ENCODE measurements around the gene SLC30A7.
A peak's percentile ranks its signal among the peaks of the same experiment; 100 is the strongest.
"Not testable (repeated sequence)": the region's sequence is repeated elsewhere in the genome, so short reads cannot be mapped to it uniquely, and the experiment has no call there.

The SLC30A7 gene

GRCh38 chr1:100892554-100892953 is 3.3 kb upstream of the SLC30A7 start:
- no peak for DNase-seq

GRCh38 chr1:100893718-100894117 is 2.2 kb upstream of the SLC30A7 start:
- no peak for DNase-seq

- DNase-seq, result peak; percentile 44 to 61
Measured at GRCh38 chr1:100894603-100895539, 1.0 kb upstream of the SLC30A7 start, which contains the start of gene EXTL2. EXTL2 (minus strand) TSS chr1:100894842; CDS start chr1:100888757, 6,085 bp downstream.

- peak; percentile 30 for DNase-seq
Measured at GRCh38 chr1:100896481-100896982, 642 bp downstream of the SLC30A7 start.

DNA sequence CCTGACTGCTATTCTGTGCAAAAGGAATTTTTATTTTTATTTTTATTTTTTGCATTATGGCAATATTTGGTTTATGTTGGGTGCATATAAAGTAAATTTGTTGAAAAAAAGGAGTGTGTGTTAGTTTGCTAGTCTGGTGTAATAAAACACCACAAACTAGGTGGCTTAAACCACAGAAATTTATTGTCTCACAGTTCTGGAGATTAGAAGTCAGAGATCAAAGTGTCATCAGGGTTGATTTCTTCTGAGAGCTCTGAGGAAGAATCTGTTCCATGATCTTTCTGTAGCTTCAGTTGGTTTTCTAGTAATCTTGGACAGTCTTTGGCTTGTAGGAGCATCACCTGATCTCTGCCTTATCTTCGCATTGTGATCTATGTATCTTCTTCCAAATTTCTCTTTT is 6.5 kb downstream of the SLC30A7 start:
- no peak for DNase-seq

GRCh38 chr1:100903777-100904176 is 7.9 kb downstream of the SLC30A7 start:
- no peak for DNase-seq

DNA sequence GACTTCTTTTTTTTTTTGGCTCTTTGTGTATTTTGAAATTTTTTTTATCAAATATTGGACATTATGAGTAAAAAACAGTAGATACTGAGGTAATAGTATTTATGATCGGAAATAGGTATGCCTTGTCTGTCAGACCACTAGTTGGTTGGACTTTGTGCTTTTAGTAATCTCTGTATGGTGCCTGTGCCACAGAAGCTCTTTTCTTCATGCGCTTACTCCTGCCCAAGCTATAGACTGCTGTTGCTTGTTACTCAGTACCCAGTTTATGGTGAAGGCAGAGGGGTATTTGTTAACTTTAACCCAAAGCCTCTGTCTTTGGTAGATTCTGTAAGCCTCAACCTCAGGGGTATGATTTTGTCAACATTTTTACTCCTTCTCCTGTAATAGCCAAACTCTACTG is 8.6 kb downstream of the SLC30A7 start:
- no peak for DNase-seq

DNA sequence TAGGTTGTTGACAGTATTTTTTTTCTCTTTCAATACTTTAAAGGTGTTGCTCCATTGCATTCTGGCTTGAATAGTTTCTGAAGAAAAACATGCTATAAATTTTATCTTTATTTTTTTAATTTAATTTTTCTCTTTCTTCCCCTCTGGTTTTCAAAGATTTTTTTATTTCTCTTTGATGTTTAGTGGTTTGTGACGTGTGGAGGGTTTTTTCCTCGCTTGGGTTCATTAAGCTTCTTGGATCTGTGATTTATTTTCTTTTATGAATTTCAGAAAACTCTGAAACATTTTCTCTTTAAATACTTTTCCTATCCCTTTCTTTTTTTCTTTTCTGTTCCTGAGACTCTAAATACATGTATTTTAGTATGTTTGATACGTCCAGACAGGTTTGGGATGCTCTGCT is 9.3 kb downstream of the SLC30A7 start:
- DNase-seq, result no peak

- DNase-seq, result no peak
Measured at GRCh38 chr1:100907887-100908286, 12.0 kb downstream of the SLC30A7 start.

GRCh38 chr1:100909018-100909417 is 13.1 kb downstream of the SLC30A7 start:
- no peak for DNase-seq

DNA sequence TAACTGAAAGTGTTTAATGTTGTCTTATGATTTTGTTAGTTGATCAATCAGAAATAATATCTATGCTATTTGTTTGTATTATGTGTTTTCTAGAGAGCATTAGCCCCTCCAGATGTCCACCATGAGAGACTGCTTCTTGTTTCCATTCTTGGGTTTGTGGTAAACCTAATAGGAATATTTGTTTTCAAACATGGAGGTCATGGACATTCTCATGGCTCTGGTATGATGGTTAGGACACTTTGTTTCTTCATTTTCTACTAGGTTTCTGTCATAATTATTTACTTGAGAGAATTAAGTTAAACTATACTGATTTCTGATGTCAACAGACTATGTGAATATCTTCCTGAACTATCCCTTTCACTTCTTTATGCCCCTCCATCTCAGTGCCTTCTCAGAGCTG is 16.1 kb downstream of the SLC30A7 start:
- no peak for DNase-seq

DNA sequence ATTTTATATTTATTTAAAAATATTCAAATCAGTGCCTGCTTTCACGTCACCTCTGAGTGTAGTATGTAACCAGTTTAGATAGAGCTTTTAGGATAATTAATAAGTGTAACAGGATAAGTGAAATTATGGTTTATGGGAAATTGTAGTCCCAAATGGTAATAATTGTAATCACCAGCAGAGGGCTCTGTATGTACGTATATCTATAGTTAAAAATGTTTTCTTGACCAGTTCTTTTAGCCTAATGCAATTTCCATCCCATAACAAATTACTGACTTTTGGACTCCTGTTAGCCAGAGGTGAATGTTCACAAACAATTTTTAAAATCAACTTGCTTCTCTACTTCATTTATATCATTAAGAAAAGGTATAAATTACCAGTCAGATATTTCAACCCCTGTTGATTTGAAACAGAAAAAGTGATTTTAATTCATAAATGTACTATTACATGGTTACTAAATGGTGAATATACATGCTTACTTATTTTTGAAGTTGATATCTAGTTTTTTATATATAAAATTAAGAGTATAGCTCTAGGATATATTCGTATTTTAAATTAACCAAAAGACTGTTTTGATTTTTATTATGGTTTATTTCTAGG is 25.3 kb downstream of the SLC30A7 start:
- no peak for DNase-seq

GRCh38 chr1:100924212-100924611 is 28.3 kb downstream of the SLC30A7 start:
- DNase-seq, result no peak

DNA sequence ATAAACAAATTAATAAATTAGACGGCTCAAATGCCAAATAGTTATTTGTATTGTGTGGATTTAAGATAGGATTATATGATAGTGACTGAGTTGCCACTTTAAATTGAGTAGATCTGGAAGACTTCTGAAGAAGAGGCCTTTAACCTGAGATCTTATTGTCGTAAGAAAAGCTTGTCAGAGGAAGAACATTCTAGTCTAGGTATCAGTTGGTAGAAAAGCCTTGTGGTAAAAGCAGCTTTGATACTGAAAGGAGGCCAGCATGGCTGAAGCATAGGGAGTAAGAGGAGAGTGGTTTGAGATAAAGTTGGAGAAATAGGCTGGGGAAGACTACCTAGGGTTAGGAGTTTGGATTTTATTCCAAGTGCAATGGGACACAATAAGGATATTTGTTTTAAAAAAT is 29.1 kb downstream of the SLC30A7 start:
- DNase-seq, result no peak

DNA sequence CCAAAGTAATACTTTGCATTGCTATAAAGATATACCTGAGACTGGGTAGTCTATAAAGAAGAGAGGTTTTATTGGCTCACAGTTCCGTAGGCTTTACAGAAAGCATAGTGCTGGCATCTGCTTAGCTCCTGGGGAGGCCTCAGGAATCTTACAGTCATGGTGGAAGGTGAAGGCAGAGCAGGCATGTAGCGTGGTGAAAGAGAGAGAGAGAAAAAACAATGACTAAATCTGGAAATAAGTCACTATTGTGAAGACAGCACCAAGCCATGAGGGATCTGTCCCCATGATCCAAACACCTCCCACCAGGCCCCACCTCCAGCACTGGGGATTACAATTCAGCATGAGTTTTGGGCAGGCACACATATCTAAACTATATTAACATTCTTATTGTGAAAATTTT is 30.4 kb downstream of the SLC30A7 start:
- DNase-seq, result no peak

DNA sequence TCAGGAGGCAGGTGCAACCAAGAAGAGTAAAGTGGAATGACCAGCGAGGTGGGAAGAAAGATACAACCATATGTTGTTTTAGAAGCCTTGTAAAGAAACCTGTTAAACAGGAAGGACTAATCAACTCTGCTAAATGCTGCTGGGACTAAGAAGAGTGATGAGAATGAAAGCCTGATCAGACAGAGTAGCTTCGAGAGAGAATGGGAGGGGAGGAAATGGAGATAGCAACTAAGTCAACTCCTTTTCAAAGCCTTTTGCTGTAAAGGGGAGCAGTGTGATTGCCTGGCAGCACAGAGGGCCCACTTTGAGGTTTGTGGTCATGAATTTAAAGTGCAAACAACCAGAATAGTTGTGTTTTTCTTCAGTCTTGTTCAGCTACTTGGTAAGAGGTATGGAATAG is 31.4 kb downstream of the SLC30A7 start:
- DNase-seq, result no peak

DNA sequence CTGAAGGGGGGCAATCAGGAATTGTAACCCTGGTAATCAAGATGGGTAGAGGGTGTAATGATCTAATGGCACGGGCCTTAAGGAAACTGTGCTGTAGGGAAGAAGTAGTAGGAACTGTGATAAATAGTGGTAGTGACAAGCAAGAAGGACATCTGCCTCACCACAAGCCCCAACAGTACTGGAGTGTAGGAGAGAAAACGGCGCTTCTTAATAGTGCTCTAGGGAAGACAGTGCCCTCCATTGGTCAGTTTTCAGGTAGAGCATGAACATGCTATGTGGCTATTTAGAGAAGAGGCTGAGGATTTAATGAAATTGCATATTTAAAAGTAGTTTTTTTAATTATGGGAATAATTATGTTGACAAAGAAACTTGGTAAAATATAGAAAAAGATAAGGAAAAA is 32.2 kb downstream of the SLC30A7 start:
- DNase-seq, result no peak

DNA sequence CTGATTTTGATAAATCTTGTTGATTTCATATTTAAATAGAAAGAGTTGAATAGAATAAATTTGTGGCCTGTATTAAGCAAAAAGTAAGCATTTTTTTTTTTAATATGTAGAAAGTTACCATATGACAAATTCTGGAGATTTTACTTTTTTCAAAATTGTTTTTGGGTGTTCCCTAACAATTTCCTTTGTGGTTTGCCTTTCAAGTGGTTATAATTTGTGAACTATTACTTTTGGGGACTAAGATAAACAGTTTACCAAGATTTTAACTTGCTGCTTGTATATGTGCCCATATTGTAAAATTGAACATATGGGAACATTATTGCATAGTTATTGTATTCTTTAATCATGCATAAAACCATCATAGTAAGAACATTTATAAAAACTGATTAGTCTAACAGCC is 34.6 kb downstream of the SLC30A7 start:
- DNase-seq, result no peak

- no peak for DNase-seq
Measured at GRCh38 chr1:100931716-100932115, 35.8 kb downstream of the SLC30A7 start.

GRCh38 chr1:100933555-100933954 is 37.7 kb downstream of the SLC30A7 start:
- not testable (repeated sequence) for DNase-seq

- DNase-seq, result no peak
Measured at GRCh38 chr1:100936194-100936967, 40.5 kb downstream of the SLC30A7 start.

- peak; percentile 44 to 49 for DNase-seq
Measured at GRCh38 chr1:100941098-100941527, 45.2 kb downstream of the SLC30A7 start.

GRCh38 chr1:100941580-100942216 is 45.8 kb downstream of the SLC30A7 start:
- no peak for DNase-seq

Measured in stimulated activated CD4-positive, alpha-beta T cell treated with anti-CD3 and anti-CD28 coated beads, Interleukin-2, amount 100 ng/mL, for 48 hours (primary cell).